ELR (cell line): ENCODE measurements around the gene CLVS2.

Source experiments
- DNase-seq: peaks from one replicate; pipeline ENCODE4 v3.0.0-alpha.2; 2015; ENCODE audit warnings: low read depth

CLVS2 gene

DNA sequence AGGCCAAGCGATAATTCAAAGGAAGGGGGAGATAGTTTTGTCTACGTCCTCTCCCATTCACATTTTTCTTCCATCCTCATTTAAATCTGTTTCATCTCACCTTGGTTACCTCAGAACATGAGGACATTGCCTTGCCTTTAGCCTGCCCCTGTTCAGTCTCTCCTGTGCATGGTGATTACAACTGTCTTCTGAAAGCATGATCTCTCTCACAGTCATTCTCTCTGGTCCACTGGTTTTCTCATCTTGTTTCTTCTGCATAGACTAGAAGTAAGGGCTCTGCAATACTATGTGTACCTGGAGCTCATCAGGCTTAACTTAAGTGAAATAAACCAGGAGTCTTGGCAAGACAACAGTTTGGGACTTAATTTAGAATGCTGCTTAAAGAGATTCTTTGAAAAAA lies 31.4 kb downstream of the CLVS2 start:
- DNase-seq: no peak

DNA sequence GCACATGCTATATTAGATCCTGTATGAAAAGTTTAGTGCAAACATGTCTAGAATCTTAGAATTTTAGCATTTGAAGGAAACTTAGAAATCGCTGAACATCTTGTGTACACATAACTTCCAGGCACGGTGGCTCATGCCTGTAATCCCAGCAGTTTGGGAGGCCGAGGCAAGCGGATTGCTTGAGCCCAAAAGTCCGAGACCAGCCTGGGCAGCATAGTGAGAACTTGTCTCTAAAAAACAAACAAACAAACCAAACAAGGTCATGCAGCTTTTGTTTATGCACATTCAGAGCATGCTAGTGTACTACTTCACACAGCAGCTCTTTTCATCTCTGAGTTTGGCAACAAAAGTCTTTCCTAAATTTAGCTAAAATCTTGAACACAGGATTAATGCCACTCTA lies 32.2 kb downstream of the CLVS2 start:
- no peak for DNase-seq

DNA sequence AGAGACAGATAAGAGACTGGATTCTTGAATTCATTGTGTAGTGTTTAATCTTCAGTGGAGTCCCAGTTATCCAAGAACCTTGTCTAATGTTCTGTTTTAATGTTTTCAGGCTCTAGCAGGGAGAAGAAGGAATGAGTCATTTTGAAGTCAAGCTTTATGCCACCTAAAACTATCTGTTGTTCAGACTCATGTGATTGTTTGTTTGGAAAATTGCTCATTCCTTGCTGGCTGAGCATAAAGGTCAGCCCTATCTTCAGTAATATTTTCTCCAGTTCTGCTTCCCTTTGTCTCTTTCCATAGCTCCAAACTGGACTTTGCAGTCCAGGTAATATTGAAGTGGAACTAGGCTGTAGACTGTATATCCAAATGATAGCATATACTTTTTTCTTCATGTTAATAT lies 34.2 kb downstream of the CLVS2 start:
- no peak for DNase-seq

DNA sequence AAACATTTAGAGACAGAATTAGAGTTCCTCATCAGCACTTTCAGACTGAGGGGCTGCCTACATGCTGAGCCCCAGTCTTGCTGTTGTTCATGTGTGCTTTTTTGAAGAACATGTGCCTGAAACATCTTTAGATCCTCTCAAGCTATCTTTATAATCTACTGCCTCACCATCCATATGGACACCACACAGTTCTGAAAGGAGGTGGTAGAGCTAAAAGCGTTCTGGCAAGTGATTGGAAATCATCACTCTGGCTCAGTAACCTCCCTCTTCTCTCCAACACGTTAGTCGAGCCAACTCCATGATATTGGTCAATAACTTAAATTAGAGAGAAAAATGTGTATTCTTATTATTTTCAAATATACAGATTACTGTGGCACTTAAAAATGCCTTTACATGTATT lies 40.6 kb downstream of the CLVS2 start:
- DNase-seq: no peak

DNA sequence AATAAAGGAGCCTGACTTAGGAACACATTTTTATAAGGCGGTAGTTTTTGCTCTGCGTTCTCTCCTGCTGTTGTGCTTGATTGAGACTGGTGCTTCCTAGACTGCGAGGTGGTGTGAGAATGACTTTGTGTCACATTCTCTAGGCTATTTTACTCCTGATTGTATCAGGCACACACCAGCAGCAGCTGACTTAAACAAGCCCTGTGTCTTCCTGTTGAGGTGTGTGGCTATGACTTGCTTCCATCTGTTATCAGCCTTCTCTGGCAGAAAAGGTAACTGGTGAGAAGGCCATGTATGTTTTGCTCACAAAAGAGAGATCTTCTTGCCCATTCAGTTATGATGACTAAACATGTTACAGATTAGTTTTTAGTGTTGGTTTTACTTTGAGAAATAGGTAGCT lies 43.4 kb downstream of the CLVS2 start:
- DNase-seq: no peak

DNA sequence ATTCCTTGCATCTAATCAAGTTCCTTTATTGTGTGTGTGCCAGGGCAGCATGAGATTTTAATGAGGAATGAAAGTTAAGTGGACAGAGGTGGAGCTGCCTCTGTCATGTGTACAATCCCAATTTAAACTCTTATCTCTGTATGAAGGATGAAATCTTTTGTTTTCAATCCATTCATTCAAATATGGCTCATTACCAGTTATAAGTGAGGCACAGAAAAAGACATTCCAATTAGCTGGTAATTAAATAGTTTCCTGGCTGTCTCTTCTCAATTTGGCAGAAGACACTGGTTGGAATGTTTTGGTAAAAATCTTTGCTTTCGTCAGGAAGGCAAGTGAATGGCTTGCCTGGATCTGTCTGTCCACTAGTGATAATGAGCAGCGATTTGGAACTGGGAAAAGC lies 46.4 kb downstream of the CLVS2 start:
- no peak for DNase-seq

DNA sequence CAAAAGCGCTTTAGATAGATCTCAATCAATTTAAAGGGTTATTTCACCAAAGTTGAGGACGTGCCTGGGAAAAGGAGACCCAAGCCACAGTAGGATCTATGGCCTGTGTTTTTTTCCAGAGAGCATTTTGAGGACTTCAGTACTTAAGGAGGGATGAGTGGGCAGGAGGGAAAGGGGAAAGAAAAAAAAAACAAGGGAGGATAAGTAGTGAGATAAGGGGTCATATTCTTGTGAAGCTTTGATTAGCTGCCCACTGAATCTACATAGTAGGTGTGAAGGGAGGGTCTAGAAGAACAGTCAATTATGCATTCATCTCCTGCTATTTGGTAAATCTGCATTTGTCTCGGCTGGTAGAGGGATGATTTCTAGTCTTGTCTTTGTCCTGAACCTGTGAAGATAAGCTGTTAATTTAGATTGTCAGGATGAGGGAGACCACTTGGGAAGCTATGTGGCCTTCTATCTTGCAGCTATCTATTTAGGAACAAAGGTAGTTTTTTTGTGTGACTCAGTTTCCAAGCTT lies 48.4 kb downstream of the CLVS2 start:
- DNase-seq: no peak

DNA sequence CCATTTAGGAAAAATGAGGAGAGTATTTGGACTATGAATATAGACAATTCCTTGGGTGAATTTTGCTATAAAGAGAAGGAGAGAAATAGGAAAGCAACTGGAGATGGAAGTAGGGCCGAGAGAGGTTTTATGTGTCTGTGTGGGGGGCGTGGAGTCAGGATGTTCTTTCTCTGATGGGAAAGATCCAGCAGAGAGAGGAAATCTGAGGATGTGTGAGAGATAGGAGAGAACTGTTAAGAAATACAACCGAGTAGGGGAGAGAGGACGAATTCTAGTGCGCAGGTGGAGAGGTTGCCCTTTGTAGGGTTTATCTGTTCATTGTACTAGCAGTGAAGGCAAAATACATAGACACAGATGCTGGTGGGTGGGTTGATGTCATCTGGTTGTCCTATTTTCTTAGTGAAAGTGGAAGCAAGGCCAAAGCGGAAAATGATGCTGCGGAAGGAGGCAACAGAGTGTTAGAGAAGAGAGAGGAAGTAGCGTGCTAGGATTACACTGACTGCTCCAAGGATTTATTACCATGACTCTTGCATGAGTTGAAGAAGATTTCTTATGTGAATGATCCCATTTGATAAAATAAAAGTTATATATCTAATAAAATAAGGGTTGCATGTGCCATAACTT lies 57.7 kb downstream of the CLVS2 start:
- no peak for DNase-seq

DNA sequence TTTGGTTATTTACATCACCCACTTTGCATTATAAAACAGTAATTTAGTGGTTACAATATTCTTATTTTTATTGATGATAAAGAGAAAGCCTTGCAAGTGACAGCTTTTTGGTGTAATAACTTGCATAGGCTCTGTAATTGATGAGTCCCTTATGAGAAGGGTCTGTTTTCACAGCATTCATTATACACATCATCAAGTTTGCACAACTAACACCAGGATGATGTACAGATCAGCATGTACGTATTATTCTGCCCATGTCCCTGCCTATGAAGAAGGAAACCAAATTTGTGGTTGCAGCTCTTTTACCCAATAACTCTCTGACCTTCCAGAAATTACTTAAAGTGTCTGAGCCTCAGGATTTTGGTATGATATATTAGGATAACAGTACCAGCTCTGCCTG lies 59.2 kb downstream of the CLVS2 start:
- no peak for DNase-seq

DNA sequence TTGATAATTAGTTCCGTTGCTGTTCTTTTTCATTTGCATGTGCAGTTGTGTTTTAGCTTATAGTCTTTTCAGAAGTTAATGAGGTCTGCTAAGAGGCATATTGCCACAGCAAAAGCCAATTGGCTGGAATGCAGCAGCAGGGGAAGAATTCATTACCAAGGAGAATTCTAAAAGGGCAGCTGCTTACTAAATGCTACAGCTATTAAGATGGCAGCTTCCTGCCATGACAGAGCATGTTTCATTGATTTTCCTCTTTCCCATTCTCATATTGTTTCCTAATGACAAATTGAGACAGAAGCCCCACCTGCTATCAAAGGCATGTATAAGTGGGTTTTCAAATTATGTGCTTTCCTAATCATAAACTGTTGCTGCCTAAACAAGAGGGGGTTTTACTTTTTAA lies 66.6 kb downstream of the CLVS2 start:
- DNase-seq: no peak

DNA sequence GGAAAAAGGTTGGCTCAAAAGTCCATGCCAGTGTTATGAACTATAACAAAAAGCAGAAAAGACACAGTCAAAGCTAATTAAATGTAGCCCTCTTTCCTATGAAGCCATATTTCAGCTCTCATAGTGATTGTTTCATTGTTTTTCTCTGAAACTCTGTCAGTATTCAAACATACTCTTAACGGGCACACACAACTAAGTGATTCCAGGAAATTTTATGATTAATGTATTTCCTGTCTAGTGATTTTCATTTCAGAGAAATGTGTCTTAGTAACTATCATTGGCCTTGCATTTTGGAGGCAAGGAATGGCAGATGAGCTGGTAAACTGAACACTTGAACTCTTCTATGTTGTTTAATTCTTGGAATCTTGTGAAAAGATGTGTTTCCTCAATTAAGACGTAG lies 68.0 kb downstream of the CLVS2 start:
- DNase-seq: no peak

DNA sequence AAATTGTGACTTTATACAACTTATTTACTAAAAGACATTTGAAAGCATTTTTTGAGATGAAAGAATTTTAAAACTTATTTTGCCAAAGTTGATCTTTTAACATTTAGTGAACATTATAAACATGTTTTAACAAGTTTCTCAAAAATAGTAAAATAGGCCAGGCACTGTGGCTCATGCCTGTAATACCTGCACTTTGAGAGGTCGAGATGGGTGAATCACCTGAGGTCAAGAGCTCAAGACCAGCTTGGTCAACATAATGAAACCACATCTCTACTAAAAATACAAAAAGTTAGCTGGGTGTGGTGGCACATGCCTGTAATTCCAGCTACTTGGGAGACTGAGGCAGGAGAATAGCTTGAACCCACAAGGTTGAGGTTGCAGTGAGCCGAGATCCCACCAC lies 78.6 kb downstream of the CLVS2 start:
- DNase-seq: no peak

DNA sequence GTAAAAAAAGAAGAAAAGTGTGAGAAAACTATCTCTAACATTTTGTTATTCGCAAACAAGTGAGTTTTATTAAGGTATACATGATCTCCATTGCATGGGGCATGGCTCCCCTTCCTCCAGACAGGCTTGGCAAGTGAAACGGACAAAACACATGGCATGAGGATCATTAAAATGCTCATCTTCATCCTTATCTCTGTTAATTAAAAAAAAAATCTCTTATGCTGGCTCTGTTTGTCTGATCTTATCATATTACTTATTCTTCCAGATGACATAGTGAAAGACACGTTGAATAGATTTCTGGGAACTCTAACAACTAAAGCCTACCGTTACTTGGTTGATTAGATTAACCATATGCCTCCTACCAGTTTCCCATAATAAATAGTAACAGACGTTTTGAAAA lies 89.4 kb downstream of the CLVS2 start:
- no peak for DNase-seq

DNA sequence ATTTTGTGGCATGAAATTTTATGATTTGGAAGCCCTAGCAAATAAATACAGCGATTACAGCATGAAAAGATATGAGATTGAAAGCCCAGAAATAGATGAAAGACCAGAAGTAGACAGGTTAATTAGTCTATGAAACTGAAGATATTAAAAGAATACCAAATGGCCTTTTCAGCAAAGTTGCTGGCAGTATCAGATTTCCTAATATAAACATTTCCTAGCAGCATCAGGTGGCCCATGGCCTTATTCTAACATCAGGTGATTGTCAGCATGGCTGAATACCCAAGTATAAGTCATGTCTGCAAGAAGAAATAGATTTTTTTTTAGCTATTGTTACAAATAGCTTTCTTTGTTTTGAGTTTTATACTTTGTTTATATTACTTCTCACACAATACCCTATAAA lies 93.2 kb downstream of the CLVS2 start:
- no peak for DNase-seq

DNA sequence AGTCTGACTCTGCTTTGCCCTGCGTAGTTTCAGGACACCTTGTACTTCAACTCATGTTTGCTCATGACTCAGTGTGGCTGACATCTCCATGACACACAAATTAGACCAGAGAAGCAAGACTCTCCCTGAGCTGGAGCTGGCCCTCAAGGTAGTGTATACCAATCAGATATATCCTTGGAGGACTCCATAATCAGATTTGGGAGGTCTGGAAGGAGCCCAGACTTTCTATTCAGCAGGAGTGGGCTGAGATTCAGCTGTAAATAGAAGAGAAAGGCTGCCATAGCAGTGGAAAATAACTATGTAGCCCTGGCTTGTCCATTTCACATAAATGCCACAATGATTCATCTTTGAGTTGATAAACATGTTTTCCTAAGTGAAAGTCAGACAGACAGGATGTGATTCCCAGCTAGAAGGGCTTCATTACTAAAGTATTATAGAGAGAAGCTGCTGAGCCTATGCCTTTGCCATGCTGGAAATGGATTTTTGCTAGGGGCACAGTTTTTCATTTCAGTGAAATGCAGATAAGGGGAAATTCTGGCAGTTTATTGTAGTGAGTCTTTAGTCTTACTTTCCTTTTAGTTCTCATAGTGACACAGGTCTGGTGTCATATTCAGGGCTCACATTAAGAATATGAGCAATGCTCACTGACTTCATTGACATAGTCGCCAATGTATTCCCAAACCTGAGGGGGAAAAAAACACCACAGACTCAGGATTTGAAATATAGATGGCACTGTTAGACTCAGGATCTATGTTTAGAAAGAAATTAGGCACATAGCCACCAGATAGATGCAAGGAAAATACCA lies 95.3 kb downstream of the CLVS2 start:
- no peak for DNase-seq

DNA sequence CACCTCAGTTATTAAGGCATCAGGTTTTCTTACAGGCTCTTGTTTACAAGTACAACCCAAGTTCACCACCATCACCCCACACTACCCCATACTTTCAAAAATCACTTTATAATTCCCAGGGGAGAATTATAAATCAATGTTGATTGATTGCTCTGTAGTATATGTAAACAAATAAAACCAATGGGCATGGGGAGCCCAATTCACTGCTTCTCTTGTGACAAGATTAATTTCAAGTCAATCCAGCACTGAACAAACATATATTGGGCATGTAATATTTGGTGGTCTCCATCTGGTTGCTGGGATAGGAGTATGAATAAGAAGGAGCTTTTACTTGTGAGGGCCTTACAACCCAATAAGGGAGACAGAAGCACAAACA lies 95.8 kb downstream of the CLVS2 start:
- DNase-seq: no peak

DNA sequence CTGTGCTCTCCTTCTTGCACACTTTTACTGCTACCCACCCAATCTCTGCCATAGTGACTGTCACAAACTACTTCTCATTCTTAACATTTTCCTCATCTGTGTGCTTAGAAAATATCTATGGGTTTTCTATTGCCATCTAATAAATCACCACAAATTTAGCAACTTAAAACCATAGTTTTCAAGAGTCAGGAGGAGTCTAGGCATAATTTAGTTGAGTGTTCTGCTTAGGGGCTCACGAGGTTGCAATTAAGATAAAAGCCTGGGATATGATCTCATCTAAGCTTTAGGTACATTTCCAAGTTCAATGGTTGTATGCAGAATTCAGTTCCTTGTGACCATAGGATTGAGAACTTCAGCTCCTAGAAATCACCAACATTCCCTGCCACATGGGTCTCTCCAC lies 98.8 kb downstream of the CLVS2 start:
- no peak for DNase-seq

DNA sequence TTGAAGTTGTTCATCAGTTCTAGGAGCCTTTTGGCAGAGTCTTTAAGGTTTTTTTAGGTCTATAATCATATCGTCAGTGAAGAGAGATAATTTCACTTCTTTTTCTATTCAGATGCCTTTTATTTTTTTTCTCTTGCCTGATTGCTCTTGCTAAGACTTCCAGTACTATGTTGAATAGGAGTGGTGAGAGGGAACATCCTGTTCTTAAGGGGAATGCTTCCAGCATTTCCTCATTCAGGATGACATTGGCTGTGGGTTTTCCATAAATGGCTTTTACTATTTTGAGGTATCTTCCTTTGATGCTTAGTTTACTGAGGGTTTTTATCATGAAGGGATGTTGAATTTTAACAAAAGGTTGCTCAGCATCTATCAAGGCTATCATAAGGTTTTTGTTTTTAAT lies 109.5 kb downstream of the CLVS2 start:
- no peak for DNase-seq

DNA sequence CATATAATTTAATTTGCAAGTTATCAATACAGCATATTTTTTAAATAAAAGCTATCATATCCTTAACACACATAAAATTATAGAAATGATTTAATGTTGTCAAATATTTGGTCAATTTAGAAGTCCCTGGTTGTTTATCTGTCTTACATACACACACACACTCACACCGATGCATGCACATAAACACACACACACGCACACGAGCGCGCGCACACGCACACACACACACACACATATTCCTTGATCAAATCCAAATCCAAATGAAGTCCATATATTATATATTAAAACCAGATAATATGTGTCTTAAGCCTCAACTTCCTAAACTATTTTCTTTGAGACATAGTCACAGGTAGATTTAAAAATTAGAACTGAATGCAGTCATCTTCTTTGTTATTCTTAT lies 120.3 kb downstream of the CLVS2 start:
- no peak for DNase-seq

DNA sequence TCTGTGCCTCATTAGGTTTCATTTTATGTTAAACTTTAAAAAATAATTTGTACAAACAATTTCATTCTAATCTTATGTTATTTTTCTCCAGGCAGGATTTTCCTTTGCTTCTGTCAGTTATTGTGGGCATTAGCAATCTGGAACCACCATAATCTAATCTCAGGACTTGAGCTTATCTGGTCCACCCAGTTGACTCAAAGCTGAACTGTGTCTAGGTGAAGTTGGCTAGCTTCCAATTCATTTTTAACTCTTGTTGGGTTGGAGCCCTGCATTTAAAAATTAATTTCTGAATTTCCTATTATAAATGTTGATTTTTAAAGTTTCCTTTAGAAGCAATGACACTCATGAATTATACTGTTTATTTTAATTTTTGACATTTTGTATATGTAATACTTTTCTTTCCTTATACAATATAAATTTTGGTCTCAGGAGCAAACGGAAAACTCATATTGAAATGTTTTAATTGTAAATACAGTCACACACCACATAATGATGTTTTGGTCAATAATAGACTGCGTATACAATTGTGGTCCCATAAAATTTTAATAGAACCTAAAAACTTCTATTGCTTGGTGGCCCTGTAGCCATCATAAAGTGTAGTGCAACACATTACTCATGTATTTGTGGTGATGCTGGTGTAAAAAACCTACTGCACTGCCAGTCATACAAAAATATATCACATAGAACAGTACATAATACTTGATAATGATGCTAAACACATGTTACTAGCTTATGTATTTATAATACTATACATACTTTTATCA lies 121.3 kb downstream of the CLVS2 start:
- DNase-seq: no peak

DNA sequence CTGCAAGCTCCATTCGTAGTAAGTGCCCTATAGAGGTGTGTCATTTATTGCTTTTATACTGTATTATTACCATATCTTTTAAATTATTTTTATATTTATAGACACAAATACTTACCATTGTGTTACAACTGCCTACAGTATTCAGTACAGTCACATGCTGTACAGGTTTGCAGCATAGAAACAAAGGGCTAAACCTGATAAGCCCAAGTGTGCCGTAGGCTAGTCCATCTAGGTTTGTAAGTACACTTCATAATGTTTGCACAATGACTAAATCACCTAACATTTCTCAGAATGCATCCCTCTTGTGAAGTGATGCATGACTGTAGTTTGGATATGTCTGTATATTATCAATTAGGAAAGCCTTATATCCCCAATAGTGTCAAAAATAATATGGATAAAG lies 122.8 kb downstream of the CLVS2 start:
- no peak for DNase-seq
